PC-9 (cell line): ENCODE data around the gene MRM1.

Experiments used
- EZH2 ChIP-seq: fragments of 200-600 bp; sonication (generic); IDR thresholded peaks from 2 replicates; pipeline ENCODE4 v1.8.0; 2017; ENCODE audit warnings: antibody characterized with exemption, low read depth
- TF ChIP-seq, protein P1 (sequence below): fragments of 200-600 bp; sonication (generic); conservative IDR thresholded peaks from 2 replicates; pipeline ENCODE4 v1.6.1; 2017; ENCODE audit warnings: mixed run types, antibody characterized with exemption, mild to moderate bottlenecking, moderate library complexity

DNA sequence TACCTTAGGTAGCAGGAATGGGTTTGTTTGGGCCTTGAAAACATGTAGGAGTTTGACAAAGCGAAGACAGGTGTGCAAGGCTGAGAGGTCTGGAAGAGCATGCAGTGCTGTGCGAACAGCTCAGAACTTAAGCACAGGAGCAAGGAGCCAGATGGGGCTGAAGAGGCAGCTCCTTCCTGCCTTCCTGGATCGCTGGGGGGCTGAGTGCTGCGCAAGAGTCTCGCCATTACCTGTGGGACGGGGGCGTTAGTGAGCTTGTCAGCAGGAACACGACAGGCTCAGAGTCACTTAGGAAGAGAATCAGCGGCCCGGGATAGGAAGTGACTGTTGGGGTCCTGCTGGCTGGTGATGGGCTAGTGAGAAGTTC is 464 bp upstream of the MRM1 start:
- TF ChIP-seq, protein P1, sequence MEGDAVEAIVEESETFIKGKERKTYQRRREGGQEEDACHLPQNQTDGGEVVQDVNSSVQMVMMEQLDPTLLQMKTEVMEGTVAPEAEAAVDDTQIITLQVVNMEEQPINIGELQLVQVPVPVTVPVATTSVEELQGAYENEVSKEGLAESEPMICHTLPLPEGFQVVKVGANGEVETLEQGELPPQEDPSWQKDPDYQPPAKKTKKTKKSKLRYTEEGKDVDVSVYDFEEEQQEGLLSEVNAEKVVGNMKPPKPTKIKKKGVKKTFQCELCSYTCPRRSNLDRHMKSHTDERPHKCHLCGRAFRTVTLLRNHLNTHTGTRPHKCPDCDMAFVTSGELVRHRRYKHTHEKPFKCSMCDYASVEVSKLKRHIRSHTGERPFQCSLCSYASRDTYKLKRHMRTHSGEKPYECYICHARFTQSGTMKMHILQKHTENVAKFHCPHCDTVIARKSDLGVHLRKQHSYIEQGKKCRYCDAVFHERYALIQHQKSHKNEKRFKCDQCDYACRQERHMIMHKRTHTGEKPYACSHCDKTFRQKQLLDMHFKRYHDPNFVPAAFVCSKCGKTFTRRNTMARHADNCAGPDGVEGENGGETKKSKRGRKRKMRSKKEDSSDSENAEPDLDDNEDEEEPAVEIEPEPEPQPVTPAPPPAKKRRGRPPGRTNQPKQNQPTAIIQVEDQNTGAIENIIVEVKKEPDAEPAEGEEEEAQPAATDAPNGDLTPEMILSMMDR = no peak
- no peak for TF ChIP-seq EZH2
